ENCODE data around the gene NTHL1.

Gene NTHL1

GRCh38 chr16:2047330-2048115 lies at the start of gene NTHL1, which contains the start of gene TSC2:
Gene NTHL1, minus strand, starts transcription at chr16:2047834. Its CDS starts 11 bp downstream, at chr16:2047823.
Gene TSC2, plus strand, starts transcription at chr16:2047985. Its CDS starts 631 bp downstream, at chr16:2048616.
- no peaks in the 10 kb centered on the region for H3K27me3 Mint-ChIP-seq
- peak within 1 kb of the TSS; percentile 94 for H3K4me3 Mint-ChIP-seq
- peaks cover 1% of the 10 kb centered on the region for H3K36me3 Mint-ChIP-seq
- H3K9me3 Mint-ChIP-seq: no peaks in the 10 kb centered on the region
- H3K4me1 Mint-ChIP-seq: peaks cover 18% of the 10 kb centered on the region
- peak within 1 kb of the TSS; percentile 87 for H3K27ac Mint-ChIP-seq

- no peak overlapping the region for H3K4me3 Mint-ChIP-seq
- no peaks in the 10 kb centered on the region for H3K9me3 Mint-ChIP-seq
- no peaks in the 10 kb centered on the region for H3K4me1 Mint-ChIP-seq
- no peak overlapping the region for H3K27ac Mint-ChIP-seq
- H3K36me3 Mint-ChIP-seq: peaks cover 1% of the 10 kb centered on the region
- no peaks in the 10 kb centered on the region for H3K27me3 Mint-ChIP-seq
Measured at GRCh38 chr16:2096853-2097595, 49.4 kb upstream of the NTHL1 start.

- no peak overlapping the region for H3K4me3 Mint-ChIP-seq
- no peaks in the 10 kb centered on the region for H3K36me3 Mint-ChIP-seq
- no peaks in the 10 kb centered on the region for H3K27me3 Mint-ChIP-seq
- no peak overlapping the region for H3K27ac Mint-ChIP-seq
- H3K9me3 Mint-ChIP-seq: no peaks in the 10 kb centered on the region
- no peaks in the 10 kb centered on the region for H3K4me1 Mint-ChIP-seq
Measured at GRCh38 chr16:2095918-2096582, 48.4 kb upstream of the NTHL1 start.

- H3K36me3 Mint-ChIP-seq: no peaks in the 10 kb centered on the region
- no peaks in the 10 kb centered on the region for H3K9me3 Mint-ChIP-seq
- H3K27ac Mint-ChIP-seq: no peak overlapping the region
- no peak overlapping the region for H3K4me3 Mint-ChIP-seq
- no peaks in the 10 kb centered on the region for H3K4me1 Mint-ChIP-seq
- H3K27me3 Mint-ChIP-seq: no peaks in the 10 kb centered on the region
Measured at GRCh38 chr16:2095315-2095853, 47.8 kb upstream of the NTHL1 start.

- H3K27me3 Mint-ChIP-seq: no peaks in the 10 kb centered on the region
- no peaks in the 10 kb centered on the region for H3K36me3 Mint-ChIP-seq
- H3K4me3 Mint-ChIP-seq: no peak overlapping the region
- no peaks in the 10 kb centered on the region for H3K9me3 Mint-ChIP-seq
- H3K27ac Mint-ChIP-seq: no peak overlapping the region
- H3K4me1 Mint-ChIP-seq: no peaks in the 10 kb centered on the region
Measured at GRCh38 chr16:2093793-2094192, 46.2 kb upstream of the NTHL1 start.

- Mint-ChIP-seq H3K36me3 (no peaks in the 10 kb centered on the region), H3K27ac (no peak overlapping the region), H3K9me3 (no peaks in the 10 kb centered on the region), H3K27me3 (no peaks in the 10 kb centered on the region), H3K4me3 (no peak overlapping the region), H3K4me1 (no peaks in the 10 kb centered on the region)
Measured at GRCh38 chr16:2092866-2093265, 45.2 kb upstream of the NTHL1 start.

- H3K27ac Mint-ChIP-seq: no peak overlapping the region
- H3K27me3 Mint-ChIP-seq: no peaks in the 10 kb centered on the region
- no peaks in the 10 kb centered on the region for H3K36me3 Mint-ChIP-seq
- H3K4me1 Mint-ChIP-seq: no peaks in the 10 kb centered on the region
- no peak overlapping the region for H3K4me3 Mint-ChIP-seq
- H3K9me3 Mint-ChIP-seq: no peaks in the 10 kb centered on the region
Measured at GRCh38 chr16:2092256-2092620, 44.6 kb upstream of the NTHL1 start.

GRCh38 chr16:2091547-2092255 lies 44.1 kb upstream of the NTHL1 start:
- H3K27me3 Mint-ChIP-seq: no peaks in the 10 kb centered on the region
- H3K27ac Mint-ChIP-seq: no peak overlapping the region
- no peak overlapping the region for H3K4me3 Mint-ChIP-seq
- no peaks in the 10 kb centered on the region for H3K4me1 Mint-ChIP-seq
- H3K9me3 Mint-ChIP-seq: no peaks in the 10 kb centered on the region
- H3K36me3 Mint-ChIP-seq: no peaks in the 10 kb centered on the region

GRCh38 chr16:2090777-2091546 lies 43.3 kb upstream of the NTHL1 start:
- H3K27ac Mint-ChIP-seq: no peak overlapping the region
- no peaks in the 10 kb centered on the region for H3K36me3 Mint-ChIP-seq
- H3K27me3 Mint-ChIP-seq: no peaks in the 10 kb centered on the region
- no peak overlapping the region for H3K4me3 Mint-ChIP-seq
- H3K9me3 Mint-ChIP-seq: no peaks in the 10 kb centered on the region
- H3K4me1 Mint-ChIP-seq: no peaks in the 10 kb centered on the region

GRCh38 chr16:2090481-2090776 lies 42.8 kb upstream of the NTHL1 start:
- Mint-ChIP-seq H3K4me3 (no peak overlapping the region), H3K27me3 (no peaks in the 10 kb centered on the region), H3K9me3 (no peaks in the 10 kb centered on the region), H3K4me1 (no peaks in the 10 kb centered on the region), H3K27ac (peak overlapping the region; percentile 17), H3K36me3 (no peaks in the 10 kb centered on the region)

- peak overlapping the region; percentile 17 for H3K27ac Mint-ChIP-seq
- no peaks in the 10 kb centered on the region for H3K27me3 Mint-ChIP-seq
- H3K4me3 Mint-ChIP-seq: no peak overlapping the region
Measured at GRCh38 chr16:2089706-2090480, 42.3 kb upstream of the NTHL1 start.

GRCh38 chr16:2088759-2089358 lies 41.2 kb upstream of the NTHL1 start:
- Mint-ChIP-seq H3K4me3 (no peak overlapping the region), H3K36me3 (no peaks in the 10 kb centered on the region), H3K27me3 (no peaks in the 10 kb centered on the region), H3K9me3 (no peaks in the 10 kb centered on the region), H3K27ac (no peak overlapping the region), H3K4me1 (no peaks in the 10 kb centered on the region)

More at GRCh38 chr16:2089706-2090480, 42.3 kb upstream of the NTHL1 start:
- Mint-ChIP-seq H3K4me1 (no peaks in the 10 kb centered on the region), H3K36me3 (no peaks in the 10 kb centered on the region), H3K9me3 (no peaks in the 10 kb centered on the region)

GRCh38 chr16:2087748-2088631 lies 40.4 kb upstream of the NTHL1 start:
- Mint-ChIP-seq H3K27ac (no peak overlapping the region), H3K27me3 (no peaks in the 10 kb centered on the region), H3K4me3 (no peak overlapping the region), H3K4me1 (no peaks in the 10 kb centered on the region), H3K36me3 (no peaks in the 10 kb centered on the region), H3K9me3 (no peaks in the 10 kb centered on the region)
